HG02840 (cell line): ENCODE data around the gene TENT4B.
A peak's percentile ranks its signal among the peaks of the same experiment; 100 is the strongest.
"Not testable (repeated sequence)": the region's sequence is repeated elsewhere in the genome, so short reads cannot be mapped to it uniquely, and the experiment has no call there.

Experiments used
- ATAC-seq: cut with Tn5 transposase; IDR thresholded peaks from one replicate; pipeline ENCODE4 v1.9.1; 2021; ENCODE audit warnings: mild to moderate bottlenecking, moderate library complexity, moderate number of reproducible peaks; ENCODE audit not compliant: unreplicated experiment, low FRiP score

TENT4B gene

GRCh38 chr16:50152807-50153595, at the start of gene TENT4B:
Gene TENT4B (plus strand): TSS chr16:50153306. CDS start chr16:50153622, 316 bp downstream.
- ATAC-seq: peak; percentile 84

DNA sequence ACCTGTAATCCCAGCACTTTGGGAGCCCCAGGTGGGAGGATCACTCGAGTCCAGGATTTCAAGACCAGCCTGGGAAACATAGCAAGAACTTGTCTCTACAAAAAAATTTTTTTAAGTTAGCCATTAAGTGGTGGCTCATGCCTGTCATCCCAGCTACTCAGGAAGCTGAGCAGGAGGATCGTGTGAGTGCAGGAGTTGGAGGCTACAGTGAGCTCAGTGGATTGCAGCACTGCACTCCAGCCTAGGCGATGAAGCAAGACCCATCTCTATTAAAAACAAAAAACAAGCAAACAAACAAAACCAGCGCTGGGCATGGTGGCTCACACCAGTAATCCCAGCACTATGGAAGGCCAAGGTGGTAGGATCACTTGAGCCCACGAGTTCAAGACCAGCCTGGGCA, 49.3 kb upstream of the TENT4B start:
- no peak for ATAC-seq

GRCh38 chr16:50114357-50115129, 38.6 kb upstream of the TENT4B start:
- no peak for ATAC-seq

DNA sequence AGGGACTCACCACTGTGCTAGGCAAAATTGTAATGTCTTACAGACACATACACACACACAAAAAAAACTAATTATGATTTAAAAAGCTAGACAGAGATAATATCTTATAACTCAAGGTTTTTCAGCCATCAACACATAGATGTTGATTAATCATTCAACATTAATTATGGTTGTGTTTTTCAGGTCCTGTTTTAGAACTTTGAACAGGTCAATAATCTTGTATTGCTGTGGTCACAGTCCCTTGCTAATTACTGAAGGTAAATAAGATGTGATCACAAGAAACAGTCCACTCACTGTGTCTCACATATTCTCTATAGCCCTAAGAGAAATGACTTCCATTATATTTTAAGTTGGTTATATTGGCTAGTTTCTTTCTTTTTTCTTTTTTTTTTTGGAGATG, 32.4 kb upstream of the TENT4B start:
- ATAC-seq: no peak

DNA sequence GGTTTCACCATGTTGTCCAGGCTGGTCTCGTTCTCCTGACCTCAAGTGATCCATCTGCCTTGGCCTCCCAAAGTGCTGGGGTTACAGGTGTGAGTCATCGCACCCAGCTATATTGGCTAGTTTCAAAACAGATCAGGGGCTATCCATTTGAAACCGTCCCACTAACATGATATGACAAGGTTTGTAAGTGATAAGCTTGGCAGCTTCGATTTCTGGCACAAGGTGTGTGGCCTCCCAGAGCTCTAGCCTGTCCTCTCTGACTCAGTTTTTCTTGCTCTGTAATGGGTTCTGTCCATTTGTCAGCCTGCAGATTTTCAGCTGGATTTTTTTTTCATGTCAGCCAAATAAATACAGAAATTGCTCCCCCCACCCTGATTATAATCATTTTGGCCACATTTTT, 31.8 kb upstream of the TENT4B start:
- ATAC-seq: no peak

DNA sequence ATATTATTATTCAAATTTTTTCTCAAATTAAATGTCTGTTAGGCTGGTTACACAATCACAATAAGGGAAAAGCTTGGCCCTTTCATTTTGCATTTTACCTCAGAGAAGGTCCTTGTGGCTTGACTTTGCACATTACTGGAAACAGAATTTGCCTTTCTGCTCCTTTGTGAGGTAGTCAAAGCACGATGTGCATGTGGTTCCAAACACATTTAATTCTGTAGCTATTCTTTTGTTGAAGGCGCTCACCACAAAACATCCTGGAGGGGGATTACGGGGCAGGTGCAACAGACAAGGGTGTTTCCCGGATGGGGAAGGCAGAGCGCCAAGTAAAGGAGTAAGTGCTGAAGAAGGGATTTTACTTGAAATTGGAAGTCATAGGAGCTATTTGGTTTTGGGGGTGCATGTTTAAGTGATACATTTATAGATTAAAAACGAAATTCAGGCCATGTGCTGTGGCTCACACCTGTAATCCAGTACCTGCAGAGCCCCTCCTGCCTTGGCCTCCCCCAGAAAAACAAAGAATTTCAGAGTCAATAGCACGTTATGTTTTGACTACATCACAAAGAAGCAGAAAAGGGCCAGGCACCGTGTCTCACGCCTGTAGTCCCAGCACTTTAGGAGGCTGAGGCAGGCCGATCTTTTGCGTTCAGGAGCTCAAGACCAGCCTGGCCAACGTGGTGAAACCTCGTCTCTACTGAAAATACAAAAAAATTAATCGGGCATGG, 31.2 kb upstream of the TENT4B start:
- peak; percentile 64 for ATAC-seq

- ATAC-seq: no peak
Observed at GRCh38 chr16:50123417-50123816, 29.7 kb upstream of the TENT4B start.

GRCh38 chr16:50124769-50125168, 28.3 kb upstream of the TENT4B start:
- ATAC-seq: no peak

DNA sequence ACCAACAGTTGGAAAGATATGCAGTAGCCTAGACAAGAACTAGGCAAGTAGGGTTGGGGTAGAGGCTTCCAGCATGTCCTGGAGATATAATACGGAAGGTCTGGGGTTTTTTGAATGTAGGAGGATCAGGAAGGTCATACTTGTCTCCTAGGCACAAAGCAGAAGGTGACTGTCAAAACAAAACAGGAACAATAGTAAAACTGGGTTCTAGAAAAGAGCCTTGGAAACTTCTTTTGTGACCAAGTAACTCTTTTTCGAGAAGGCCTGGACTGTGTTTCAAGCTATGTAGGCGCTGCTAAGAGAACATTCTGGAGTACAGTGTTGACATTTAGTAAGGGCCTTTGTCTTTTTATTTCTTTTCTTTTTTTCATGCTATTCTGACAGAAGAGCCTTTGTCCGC, 26.9 kb upstream of the TENT4B start:
- no peak for ATAC-seq

- ATAC-seq: not testable (repeated sequence)
Observed at GRCh38 chr16:50132571-50132970, 20.5 kb upstream of the TENT4B start.

- no peak for ATAC-seq
Observed at GRCh38 chr16:50133214-50133613, 19.9 kb upstream of the TENT4B start.

DNA sequence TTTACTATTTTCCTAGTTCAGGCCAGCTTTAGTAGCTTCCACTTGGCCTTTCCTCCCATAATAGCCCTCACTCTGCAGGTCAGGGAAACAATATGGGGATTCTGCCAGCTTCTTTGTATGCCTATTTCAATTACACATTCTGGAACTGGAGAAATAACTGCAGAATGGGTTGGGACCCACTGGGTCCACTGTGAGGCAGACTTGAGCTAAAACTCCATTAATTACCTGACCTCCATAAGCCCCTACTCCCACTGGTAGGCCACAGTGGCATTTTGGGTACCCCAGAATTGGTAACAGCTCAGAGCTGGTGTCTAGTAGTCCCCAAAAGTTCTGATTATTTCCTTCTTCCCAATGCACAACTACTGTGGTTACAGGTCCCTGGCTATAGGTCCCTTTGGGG, 16.7 kb upstream of the TENT4B start:
- ATAC-seq: no peak

DNA sequence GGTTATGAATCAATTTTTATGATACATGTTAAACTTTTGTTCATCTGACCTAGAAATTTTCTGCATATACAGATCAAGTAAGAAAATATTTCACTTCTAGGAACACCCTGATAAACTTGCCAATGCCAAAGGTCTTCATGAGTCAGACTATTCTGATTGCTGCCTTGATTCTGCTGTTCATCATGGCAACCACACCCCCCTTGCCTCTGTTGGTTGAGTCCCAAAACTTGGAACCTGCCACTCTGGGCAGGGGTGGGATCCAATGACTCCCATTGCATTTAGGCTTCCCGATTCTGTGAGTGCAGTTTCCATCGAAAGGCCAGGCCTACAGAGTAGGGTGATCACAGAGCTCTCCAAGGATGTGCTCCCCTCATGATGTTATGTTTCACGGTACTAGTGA, 15.8 kb upstream of the TENT4B start:
- ATAC-seq: no peak

DNA sequence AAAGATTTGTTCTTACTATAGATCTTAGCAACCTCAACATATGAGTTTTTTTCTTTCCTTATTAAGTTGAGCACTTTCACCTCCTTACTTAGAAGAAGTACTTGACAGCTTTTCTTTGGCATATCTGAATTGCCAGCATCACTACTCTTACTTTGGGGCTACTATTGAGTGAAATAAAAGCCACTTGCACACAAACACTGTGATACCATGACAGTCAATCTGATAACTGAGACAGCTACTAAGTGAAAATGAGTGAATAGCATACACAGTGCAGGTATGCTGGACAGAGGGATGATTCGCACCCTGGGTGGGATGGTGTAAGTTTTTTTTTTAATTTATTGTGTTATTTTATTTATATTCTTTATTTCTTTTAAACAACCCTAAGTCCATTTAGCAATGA, 13.5 kb upstream of the TENT4B start:
- no peak for ATAC-seq

DNA sequence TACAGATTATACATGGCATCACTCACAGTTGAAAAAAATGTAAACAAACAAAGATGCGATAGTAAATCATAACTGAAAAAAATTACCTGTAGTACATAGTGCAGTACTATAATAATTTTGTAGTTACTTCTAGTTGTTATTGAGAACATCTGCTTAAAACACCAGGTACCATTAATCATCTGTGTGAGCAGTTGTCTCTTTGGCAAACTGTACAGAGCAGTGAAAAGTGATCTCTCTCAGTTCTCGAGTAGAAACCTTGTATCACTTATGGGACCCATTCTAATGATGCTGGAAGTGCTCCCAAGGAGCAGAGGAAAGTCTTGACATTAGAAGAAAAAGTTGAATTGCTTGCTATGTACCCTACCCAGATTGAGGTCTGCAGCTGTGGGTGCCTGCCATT, 8.9 kb upstream of the TENT4B start:
- ATAC-seq: no peak

DNA sequence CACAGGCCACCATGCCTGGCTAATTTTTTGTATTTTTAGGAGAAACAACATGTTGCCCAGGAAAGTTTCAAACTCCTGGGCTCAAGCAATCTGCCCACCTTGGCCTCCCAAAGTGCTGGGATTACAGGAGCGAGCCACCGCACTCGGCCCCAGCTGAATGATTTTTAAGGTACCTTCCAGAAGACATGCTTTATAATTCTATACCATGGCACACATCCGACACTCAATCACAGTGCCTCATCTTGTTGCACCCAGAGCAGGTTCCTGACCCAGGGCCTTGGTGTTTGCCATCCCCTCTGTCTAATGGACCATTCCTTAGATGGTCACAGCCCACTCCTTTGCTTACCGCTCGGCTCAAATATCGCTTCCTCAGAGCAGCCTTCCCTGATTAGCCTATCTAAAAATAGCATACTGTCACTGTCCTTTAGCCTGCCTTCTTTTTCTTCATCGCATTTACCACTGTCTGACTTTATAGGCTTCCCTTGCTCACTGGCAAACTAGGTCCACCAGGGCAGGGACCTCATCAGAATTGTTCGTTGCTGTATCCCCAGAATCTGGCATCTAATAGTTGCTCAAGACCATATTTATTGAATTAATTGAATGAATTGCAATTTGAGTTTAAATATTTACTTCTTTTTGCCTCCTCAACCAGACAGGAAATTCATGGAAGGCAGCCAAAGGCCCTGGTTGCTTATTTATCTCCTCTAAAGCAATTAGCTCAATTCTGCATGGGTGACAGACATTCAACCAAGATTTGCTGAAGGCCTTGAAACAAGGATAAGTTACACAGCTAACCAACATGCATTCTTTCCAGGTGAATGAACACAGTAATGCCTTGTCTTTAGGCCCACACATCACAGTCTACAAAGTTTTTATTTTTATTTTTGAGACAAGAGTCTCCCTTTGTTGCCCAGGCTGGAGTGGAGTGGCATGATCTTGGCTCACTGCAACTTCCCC, 6.3 kb upstream of the TENT4B start:
- ATAC-seq: no peak

DNA sequence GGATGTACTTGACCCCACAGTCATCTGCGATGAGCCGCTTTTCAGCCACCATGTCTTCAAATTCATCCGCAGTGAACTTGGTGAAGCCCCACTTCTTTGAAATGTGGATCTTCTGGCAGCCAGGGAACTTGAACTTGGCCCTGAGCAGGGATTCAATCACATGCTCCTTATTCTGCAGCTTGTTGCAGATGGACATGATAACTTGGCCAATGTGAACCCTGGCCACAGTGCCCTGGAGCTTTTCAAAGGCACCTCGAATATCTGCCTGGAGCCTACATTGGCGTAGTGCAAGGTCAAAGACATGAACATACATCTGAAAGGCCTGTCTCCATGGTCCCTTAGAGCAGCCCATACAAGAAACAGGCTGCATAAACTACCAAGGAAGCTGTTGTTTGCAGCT, 1.8 kb upstream of the TENT4B start:
- no peak for ATAC-seq

DNA sequence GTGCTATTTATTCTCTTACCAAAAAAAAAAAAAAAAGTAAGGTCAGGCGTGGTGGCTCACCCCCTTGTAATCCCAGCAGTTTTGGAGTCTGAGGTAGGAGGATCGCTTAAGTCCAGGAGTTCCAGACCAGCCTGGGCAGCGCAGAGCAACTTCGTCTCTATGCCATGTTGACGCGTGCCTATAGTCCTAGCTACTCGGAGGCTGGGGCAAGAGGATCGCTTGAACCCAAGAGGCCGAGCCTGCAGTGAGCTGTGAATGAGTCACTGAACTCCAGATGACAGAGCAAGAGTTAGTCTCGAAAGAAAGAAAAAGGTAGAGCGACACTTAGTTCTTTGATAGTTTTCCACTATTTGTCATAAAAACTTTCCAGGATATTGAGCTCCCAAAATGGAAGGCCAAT, 1.4 kb upstream of the TENT4B start:
- no peak for ATAC-seq

DNA sequence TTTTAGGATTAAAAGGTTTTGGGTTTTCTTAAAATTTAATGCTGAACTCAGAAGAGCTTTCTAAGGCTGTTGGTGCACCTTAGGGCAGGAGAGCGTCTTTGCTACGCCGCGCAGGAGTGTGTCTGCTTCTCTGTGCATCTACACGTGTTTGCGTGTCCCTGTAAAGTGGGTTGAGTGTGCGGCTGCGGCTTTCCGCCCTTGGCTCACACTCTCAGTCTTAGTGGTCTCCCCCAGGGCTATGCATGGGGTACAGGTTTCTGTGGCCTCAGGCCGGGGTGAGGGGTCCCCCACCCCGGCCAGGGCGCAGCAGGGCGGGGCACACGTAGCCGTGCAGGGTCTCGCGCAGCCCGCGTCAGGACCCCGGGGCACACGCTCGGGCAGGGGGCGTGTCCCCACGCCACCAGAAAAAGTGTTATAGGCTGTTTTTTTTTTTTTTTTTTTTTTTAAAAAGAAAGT, 727 bp upstream of the TENT4B start:
- peak; percentile 55 for ATAC-seq
